MV-4-11 (cell line): ENCODE measurements around the gene CXCL9.
"Not testable (repeated sequence)": the region's sequence is repeated elsewhere in the genome, so short reads cannot be mapped to it uniquely, and the experiment has no call there.

ENCODE experiments used
- DNase-seq: peaks from one replicate; lab custom pipeline; 2025; lab: John Stamatoyannopoulos, UW

CXCL9 gene

GRCh38 chr4:75954811-75955210 lies 52.5 kb downstream of the CXCL9 start:
- DNase-seq, result not testable (repeated sequence)

GRCh38 chr4:75953509-75953908 lies 53.8 kb downstream of the CXCL9 start:
- DNase-seq, result no peak
